ENCODE data around the gene HMGCS2.

The HMGCS2 gene

GRCh38 chr1:119701659-119702058 lies 67.0 kb downstream of the HMGCS2 start:
- DNase-seq (ENCODE audit: low spot score), result no peak

- DNase-seq (ENCODE audit: low spot score), result no peak
These were observed 68.4 kb downstream of the HMGCS2 start for GRCh38 chr1:119700326-119700725.

All from activated CD4-positive, alpha-beta T cell treated with anti-CD3 and anti-CD28 coated beads, Interleukin-2, Interleukin-4, amounts not matched to agents 100 ng/mL and 50 ng/mL, durations not matched to agents 16 hours and 8 hours (primary cell).